ENCODE measurements around the gene CHI3L1. TPM values are rescaled to one million over a fixed set of nuclear protein-coding genes. Genes with fewer than 3 reads are reported as not detected.

The CHI3L1 gene
- total and polyA plus RNA-seq, 8 donors, result 1.7 to 12.1 (median 7.9) TPM

GRCh38 chr1:203180611-203181330 is 5.7 kb downstream of the CHI3L1 start:
- Histone ChIP-seq H3K27ac (no peak overlapping the region), H3K4me1 (no peaks in the 10 kb centered on the region), H3K27me3 (no peaks in the 10 kb centered on the region), H3K9me3 (no peaks in the 10 kb centered on the region), H3K4me3 (no peak overlapping the region), H3K36me3 (no peaks in the 10 kb centered on the region)
- intact Hi-C loops (cut with DNase I), result no loop called here
- 67 to 84% methylated on average over 11 of the region's 11 CpGs for WGBS, 2 donors
- ATAC-seq (no peak), DNase-seq (no peak), FAIRE-seq (no peak)
- TF ChIP-seq CTCF (IDR thresholded peaks at IDR 0.05), result no peak

DNA sequence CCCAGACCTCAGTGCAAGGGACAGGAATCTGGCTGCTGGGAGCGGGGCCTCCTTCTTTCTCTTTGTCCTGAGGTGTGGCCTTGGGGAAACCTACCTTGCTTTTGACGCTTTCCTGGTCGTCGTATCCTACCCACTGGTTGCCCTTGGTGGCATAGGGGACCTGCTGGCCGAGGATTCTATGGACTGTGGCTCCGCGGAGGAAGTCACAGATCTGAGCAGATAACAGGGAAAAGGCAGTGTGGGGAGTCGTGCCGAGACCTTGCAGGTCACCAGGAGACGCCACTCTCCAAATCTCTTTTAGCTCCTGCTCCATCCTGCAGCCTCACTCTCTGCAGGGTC is 6.9 kb downstream of the CHI3L1 start:
- no peak for DNase-seq
- intact Hi-C loops (cut with DNase I), result no loop called here
- no peak for ATAC-seq

DNA sequence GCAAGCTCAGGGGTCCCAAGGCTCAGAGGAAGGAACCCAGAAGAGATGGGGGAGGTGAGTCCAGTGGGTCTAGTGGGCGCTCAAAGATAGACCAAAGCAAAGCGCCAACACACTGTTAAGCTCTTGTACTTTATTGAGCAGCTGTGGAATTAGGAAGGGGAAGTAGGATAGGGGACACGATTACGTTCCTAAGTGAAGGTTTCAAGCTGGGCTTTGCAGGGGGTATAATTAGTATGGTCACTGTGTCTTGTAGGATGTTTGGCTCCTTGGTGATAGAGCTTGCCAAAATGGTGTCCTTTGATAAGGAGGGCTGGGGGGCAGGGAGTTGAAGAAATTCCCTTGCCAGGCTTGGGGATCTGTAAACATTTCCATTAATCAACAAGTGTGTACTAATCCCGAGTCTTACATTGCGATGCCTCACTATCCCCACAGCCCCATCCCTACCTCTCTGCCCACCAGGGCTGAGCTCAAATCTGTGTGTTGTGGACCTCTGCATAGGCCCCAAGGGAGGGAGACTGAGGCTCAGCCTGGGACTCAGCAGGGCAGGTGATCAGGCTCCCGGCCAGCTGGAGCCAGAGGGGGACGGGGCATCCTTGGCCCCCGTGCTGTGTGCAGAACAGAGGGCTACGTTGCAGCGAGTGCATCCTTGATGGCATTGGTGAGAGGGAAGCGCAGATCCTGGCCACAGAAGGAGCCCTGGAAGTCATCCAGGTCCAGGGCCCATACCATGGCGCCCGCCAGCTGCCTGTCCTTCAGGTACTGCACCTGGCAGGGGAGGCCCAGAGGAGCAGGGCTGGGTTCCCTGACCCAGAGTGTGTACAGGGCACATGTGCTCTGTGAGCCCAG is 7.5 kb downstream of the CHI3L1 start:
- DNase-seq (peak in 1 of 6 donors; percentile 29), ATAC-seq (peak in 2 of 4 donors; percentile 50 to 65), FAIRE-seq (no peak)
- WGBS, 2 donors, result 67 to 74% methylated on average over 14 of the region's 14 CpGs
- Histone ChIP-seq H3K4me3 (no peak overlapping the region), H3K27me3 (no peaks in the 10 kb centered on the region), H3K4me1 (no peaks in the 10 kb centered on the region), H3K27ac (no peak overlapping the region), H3K36me3 (no peaks in the 10 kb centered on the region), H3K9me3 (no peaks in the 10 kb centered on the region)
- no peak for TF ChIP-seq CTCF (IDR thresholded peaks at IDR 0.05)
- intact Hi-C loops (cut with DNase I), result no loop called here

More for the DNA sequence above, 6.9 kb downstream of the CHI3L1 start:
- 83 to 86% methylated on average over 10 of the region's 10 CpGs for WGBS, 2 donors
- no peaks in the 10 kb centered on the region for H3K4me1 ChIP-seq
- H3K27ac ChIP-seq, result no peak overlapping the region
- H3K36me3 ChIP-seq, result no peaks in the 10 kb centered on the region
- no peak for TF ChIP-seq CTCF (IDR thresholded peaks at IDR 0.05)
- no peak for FAIRE-seq
- H3K4me3 ChIP-seq, result no peak overlapping the region
- no peaks in the 10 kb centered on the region for H3K9me3 ChIP-seq
- H3K27me3 ChIP-seq, result no peaks in the 10 kb centered on the region

DNA sequence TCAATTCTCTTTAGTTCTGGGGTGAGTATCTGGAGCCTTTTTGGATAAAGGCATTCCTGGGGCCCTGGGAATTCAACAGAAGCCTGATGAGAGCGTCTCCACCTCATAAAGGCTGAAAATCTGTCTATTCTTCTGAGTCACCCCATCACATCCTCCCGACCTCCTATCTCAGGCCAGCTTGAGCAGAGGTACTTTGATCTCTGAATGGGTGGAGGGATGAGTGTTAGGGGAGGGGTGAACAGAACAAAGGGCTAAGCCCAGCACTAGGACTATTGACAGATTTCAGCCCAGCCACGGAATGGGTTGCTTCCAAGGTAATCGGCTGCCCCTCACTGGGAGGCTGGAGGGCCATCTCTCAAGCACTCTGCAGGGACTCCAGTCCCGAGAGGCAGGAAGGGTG is 8.4 kb downstream of the CHI3L1 start:
- no peak overlapping the region for H3K4me3 ChIP-seq
- FAIRE-seq (no peak), DNase-seq (peak in 1 of 6 donors; percentile 15), ATAC-seq (no peak)
- WGBS, 2 donors, result 63 to 65% methylated on average over 5 of the region's 5 CpGs
- TF ChIP-seq CTCF (IDR thresholded peaks at IDR 0.05), result no peak
- no peaks in the 10 kb centered on the region for H3K36me3 ChIP-seq
- intact Hi-C loops (cut with DNase I), result no loop called here
- no peaks in the 10 kb centered on the region for H3K27me3 ChIP-seq
- H3K4me1 ChIP-seq, result no peaks in the 10 kb centered on the region
- H3K27ac ChIP-seq, result no peak overlapping the region
- no peaks in the 10 kb centered on the region for H3K9me3 ChIP-seq

All from pancreas (tissue), 10 donors.